ENCODE results near the gene LNP1.
"Not testable (repeated sequence)": the region's sequence is repeated elsewhere in the genome, so short reads cannot be mapped to it uniquely, and the experiment has no call there.

Gene LNP1

GRCh38 chr3:100440895-100441294, 39.6 kb downstream of the LNP1 start:
- Mint-ChIP-seq H3K4me1 (no peaks in the 10 kb centered on the region), H3K9me3 (peaks cover 46% of the 10 kb centered on the region), H3K27ac (no peak overlapping the region), H3K36me3 (ENCODE audit: low read depth) (peaks cover 50% of the 10 kb centered on the region), H3K27me3 (ENCODE audit: low read depth, poor library complexity) (no peaks in the 10 kb centered on the region), H3K4me3 (no peak overlapping the region)
- DNase-seq, result no peak
- no peak for TF ChIP-seq CTCF (IDR thresholded peaks at IDR 0.05)

- Mint-ChIP-seq H3K27me3 (ENCODE audit: low read depth, poor library complexity) (no peaks in the 10 kb centered on the region), H3K27ac (no peak overlapping the region), H3K4me3 (no peak overlapping the region), H3K9me3 (peaks cover 69% of the 10 kb centered on the region), H3K36me3 (ENCODE audit: low read depth) (peaks cover 60% of the 10 kb centered on the region), H3K4me1 (no peaks in the 10 kb centered on the region)
- no peak for TF ChIP-seq CTCF (IDR thresholded peaks at IDR 0.05)
- DNase-seq, result no peak
Measured at GRCh38 chr3:100443690-100444089, 42.4 kb downstream of the LNP1 start.

GRCh38 chr3:100447067-100447466, 45.7 kb downstream of the LNP1 start:
- H3K27me3 Mint-ChIP-seq (ENCODE audit: low read depth, poor library complexity); H3K4me3 Mint-ChIP-seq; DNase-seq; H3K27ac Mint-ChIP-seq; H3K4me1 Mint-ChIP-seq: not testable (repeated sequence)
- H3K9me3 Mint-ChIP-seq, result peaks cover 61% of the 10 kb centered on the region
- H3K36me3 Mint-ChIP-seq (ENCODE audit: low read depth), result peaks cover 58% of the 10 kb centered on the region

- Mint-ChIP-seq H3K27me3 (ENCODE audit: low read depth, poor library complexity) (no peaks in the 10 kb centered on the region), H3K4me3 (no peak overlapping the region), H3K9me3 (peaks cover 51% of the 10 kb centered on the region), H3K27ac (no peak overlapping the region), H3K36me3 (ENCODE audit: low read depth) (peaks cover 56% of the 10 kb centered on the region), H3K4me1 (no peaks in the 10 kb centered on the region)
- no peak for TF ChIP-seq CTCF (IDR thresholded peaks at IDR 0.05)
- no peak for DNase-seq
Measured at GRCh38 chr3:100448079-100448478, 46.7 kb downstream of the LNP1 start.

- no peak for DNase-seq
- Mint-ChIP-seq H3K27ac (no peak overlapping the region), H3K4me3 (no peak overlapping the region), H3K27me3 (ENCODE audit: low read depth, poor library complexity) (no peaks in the 10 kb centered on the region), H3K9me3 (peaks cover 39% of the 10 kb centered on the region), H3K36me3 (ENCODE audit: low read depth) (peaks cover 51% of the 10 kb centered on the region), H3K4me1 (no peaks in the 10 kb centered on the region)
- TF ChIP-seq CTCF (IDR thresholded peaks at IDR 0.05), result no peak
Measured at GRCh38 chr3:100449214-100449613, 47.9 kb downstream of the LNP1 start.

- no peak for DNase-seq
- Mint-ChIP-seq H3K27me3 (ENCODE audit: low read depth, poor library complexity) (no peaks in the 10 kb centered on the region), H3K4me1 (peaks cover 5% of the 10 kb centered on the region), H3K9me3 (no peaks in the 10 kb centered on the region), H3K36me3 (ENCODE audit: low read depth) (peaks cover 45% of the 10 kb centered on the region), H3K4me3 (no peak overlapping the region), H3K27ac (no peak overlapping the region)
- TF ChIP-seq CTCF (IDR thresholded peaks at IDR 0.05), result no peak
Measured at GRCh38 chr3:100454677-100455076, 53.3 kb downstream of the LNP1 start.

Measured in nephron progenitor cell (in vitro differentiated cells).